ENCODE measurements around the gene ARPC4. TPM values are rescaled to one million over a fixed set of nuclear protein-coding genes. Genes with fewer than 3 reads are reported as not detected.

The ARPC4 gene
- total and polyA plus RNA-seq, 2 of the 13 experiments (the other 11 are each of a cell fraction or from before 2014, with no cell fraction given), result 30.1 to 83.6 TPM

DNA sequence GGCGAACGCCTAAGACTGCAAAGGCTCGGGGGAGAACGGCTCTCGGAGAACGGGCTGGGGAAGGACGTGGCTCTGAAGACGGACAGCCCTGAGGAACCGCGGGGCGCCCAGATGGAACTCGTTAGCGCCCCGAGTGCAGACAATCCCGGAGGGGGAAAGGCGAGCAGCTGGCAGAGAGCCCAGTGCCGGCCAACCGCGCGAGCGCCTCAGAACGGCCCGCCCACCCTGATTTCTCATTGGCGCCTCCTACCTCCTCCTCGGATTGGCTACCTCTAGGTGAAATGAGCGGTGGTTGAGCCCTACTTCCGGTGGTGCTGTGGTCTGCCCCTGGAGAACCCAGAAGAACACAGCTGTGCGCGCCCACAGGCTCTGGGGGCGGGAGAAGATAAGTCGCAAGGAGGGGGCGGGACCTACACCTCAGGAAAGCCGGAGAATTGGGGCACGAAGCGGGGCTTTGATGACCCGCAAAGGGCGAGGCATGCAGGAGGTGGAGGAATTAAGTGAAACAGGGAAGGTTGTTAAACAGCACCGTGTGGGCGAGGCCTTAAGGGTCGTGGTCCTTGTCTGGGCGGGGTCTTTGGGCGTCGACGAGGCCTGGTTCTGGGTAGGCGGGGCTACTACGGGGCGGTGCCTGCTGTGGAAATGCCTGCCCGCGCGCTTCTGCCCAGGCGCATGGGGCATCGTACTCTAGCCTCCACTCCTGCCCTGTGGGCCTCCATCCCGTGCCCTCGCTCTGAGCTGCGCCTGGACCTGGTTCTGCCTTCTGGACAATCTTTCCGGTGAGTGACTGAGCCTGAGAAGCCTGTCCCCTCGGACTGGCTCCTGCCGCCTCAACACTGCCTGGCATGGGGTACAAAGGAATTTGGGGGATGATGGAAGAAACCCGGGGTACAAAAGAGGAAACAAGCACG lies 43.0 kb upstream of the ARPC4 start, which contains the start of gene OGG1 (continued):
- TF ChIP-seq NBN (conservative IDR thresholded peaks at IDR 0.05), result no peak
- peak; percentile 22; the same call in 1 of the 2 replicates for TF ChIP-seq ZZZ3 (CRISPR knock-in tag; IDR thresholded peaks at IDR 0.05; ENCODE audit: borderline replicate concordance)
- no peak for TF ChIP-seq AGO1 (IDR thresholded peaks at IDR 0.05; ENCODE audit: low read depth, low read length, poor library complexity, severe bottlenecking)
- TF ChIP-seq NONO (IDR thresholded peaks at IDR 0.05), result no peak
- TF ChIP-seq NONO (CRISPR knock-in tag; conservative IDR thresholded peaks at IDR 0.05), result peak; percentile 37; the same call in 1 of the 2 replicates
- TF ChIP-seq SOX13 (IDR thresholded peaks at IDR 0.05), result 0 out of 2 replicates have a peak, but pooled peaks have one; percentile 7
- TF ChIP-seq SOX13 (CRISPR knock-in tag; conservative IDR thresholded peaks at IDR 0.05 in 1 of 2, IDR thresholded peaks at IDR 0.05 in 1 of 2), result no peak; a peak in 1 of 4 replicates
- TF ChIP-seq, protein P1, sequence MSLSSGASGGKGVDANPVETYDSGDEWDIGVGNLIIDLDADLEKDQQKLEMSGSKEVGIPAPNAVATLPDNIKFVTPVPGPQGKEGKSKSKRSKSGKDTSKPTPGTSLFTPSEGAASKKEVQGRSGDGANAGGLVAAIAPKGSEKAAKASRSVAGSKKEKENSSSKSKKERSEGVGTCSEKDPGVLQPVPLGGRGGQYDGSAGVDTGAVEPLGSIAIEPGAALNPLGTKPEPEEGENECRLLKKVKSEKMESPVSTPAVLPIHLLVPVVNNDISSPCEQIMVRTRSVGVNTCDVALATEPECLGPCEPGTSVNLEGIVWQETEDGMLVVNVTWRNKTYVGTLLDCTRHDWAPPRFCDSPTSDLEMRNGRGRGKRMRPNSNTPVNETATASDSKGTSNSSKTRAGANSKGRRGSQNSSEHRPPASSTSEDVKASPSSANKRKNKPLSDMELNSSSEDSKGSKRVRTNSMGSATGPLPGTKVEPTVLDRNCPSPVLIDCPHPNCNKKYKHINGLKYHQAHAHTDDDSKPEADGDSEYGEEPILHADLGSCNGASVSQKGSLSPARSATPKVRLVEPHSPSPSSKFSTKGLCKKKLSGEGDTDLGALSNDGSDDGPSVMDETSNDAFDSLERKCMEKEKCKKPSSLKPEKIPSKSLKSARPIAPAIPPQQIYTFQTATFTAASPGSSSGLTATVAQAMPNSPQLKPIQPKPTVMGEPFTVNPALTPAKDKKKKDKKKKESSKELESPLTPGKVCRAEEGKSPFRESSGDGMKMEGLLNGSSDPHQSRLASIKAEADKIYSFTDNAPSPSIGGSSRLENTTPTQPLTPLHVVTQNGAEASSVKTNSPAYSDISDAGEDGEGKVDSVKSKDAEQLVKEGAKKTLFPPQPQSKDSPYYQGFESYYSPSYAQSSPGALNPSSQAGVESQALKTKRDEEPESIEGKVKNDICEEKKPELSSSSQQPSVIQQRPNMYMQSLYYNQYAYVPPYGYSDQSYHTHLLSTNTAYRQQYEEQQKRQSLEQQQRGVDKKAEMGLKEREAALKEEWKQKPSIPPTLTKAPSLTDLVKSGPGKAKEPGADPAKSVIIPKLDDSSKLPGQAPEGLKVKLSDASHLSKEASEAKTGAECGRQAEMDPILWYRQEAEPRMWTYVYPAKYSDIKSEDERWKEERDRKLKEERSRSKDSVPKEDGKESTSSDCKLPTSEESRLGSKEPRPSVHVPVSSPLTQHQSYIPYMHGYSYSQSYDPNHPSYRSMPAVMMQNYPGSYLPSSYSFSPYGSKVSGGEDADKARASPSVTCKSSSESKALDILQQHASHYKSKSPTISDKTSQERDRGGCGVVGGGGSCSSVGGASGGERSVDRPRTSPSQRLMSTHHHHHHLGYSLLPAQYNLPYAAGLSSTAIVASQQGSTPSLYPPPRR (CRISPR knock-in tag; IDR thresholded peaks at IDR 0.05; ENCODE audit: borderline replicate concordance), result peak; percentile 43; the same call in 1 of the 2 replicates
- no peak for TF ChIP-seq LCORL (IDR thresholded peaks at IDR 0.05)
- no peak; the same call in 1 of the 2 replicates for TF ChIP-seq LCORL (CRISPR knock-in tag; IDR thresholded peaks at IDR 0.05)
- TF ChIP-seq SOX5 (CRISPR knock-in tag; IDR thresholded peaks at IDR 0.05; ENCODE audit: borderline replicate concordance), result 0 out of 2 replicates have a peak, but pooled peaks have one; percentile 21
- TF ChIP-seq HNF4G (IDR thresholded peaks at IDR 0.05; ENCODE audit: borderline replicate concordance, low read depth, low read length), result no peak
- peak; percentile 46; the same call in 1 of the 2 replicates for TF ChIP-seq HNF4G (CRISPR knock-in tag; IDR thresholded peaks at IDR 0.05; ENCODE audit: borderline replicate concordance, low read depth)
- no peak for TF ChIP-seq ZNF17 (CRISPR knock-in tag; IDR thresholded peaks at IDR 0.05)
- TF ChIP-seq, protein P2, sequence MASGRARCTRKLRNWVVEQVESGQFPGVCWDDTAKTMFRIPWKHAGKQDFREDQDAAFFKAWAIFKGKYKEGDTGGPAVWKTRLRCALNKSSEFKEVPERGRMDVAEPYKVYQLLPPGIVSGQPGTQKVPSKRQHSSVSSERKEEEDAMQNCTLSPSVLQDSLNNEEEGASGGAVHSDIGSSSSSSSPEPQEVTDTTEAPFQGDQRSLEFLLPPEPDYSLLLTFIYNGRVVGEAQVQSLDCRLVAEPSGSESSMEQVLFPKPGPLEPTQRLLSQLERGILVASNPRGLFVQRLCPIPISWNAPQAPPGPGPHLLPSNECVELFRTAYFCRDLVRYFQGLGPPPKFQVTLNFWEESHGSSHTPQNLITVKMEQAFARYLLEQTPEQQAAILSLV (CRISPR knock-in tag; IDR thresholded peaks at IDR 0.05; ENCODE audit: borderline replicate concordance), result no peak
- TF ChIP-seq ZNF292 (CRISPR knock-in tag; IDR thresholded peaks at IDR 0.05; ENCODE audit: borderline replicate concordance, low read depth), result no peak
- TF ChIP-seq, protein P3, sequence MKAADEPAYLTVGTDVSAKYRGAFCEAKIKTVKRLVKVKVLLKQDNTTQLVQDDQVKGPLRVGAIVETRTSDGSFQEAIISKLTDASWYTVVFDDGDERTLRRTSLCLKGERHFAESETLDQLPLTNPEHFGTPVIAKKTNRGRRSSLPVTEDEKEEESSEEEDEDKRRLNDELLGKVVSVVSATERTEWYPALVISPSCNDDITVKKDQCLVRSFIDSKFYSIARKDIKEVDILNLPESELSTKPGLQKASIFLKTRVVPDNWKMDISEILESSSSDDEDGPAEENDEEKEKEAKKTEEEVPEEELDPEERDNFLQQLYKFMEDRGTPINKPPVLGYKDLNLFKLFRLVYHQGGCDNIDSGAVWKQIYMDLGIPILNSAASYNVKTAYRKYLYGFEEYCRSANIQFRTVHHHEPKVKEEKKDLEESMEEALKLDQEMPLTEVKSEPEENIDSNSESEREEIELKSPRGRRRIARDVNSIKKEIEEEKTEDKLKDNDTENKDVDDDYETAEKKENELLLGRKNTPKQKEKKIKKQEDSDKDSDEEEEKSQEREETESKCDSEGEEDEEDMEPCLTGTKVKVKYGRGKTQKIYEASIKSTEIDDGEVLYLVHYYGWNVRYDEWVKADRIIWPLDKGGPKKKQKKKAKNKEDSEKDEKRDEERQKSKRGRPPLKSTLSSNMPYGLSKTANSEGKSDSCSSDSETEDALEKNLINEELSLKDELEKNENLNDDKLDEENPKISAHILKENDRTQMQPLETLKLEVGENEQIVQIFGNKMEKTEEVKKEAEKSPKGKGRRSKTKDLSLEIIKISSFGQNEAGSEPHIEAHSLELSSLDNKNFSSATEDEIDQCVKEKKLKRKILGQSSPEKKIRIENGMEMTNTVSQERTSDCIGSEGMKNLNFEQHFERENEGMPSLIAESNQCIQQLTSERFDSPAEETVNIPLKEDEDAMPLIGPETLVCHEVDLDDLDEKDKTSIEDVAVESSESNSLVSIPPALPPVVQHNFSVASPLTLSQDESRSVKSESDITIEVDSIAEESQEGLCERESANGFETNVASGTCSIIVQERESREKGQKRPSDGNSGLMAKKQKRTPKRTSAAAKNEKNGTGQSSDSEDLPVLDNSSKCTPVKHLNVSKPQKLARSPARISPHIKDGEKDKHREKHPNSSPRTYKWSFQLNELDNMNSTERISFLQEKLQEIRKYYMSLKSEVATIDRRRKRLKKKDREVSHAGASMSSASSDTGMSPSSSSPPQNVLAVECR (CRISPR knock-in tag; IDR thresholded peaks at IDR 0.05; ENCODE audit: borderline replicate concordance), result peak; percentile 85
- TF ChIP-seq ZNF839 (CRISPR knock-in tag; IDR thresholded peaks at IDR 0.05; ENCODE audit: borderline replicate concordance), result no peak
- TF ChIP-seq ZNF234 (CRISPR knock-in tag; conservative IDR thresholded peaks at IDR 0.05), result no peak

All from HepG2 (cell line).